GM19035 (cell line): ENCODE data around the gene CD99L2.

ENCODE experiments used
- ATAC-seq: cut with Tn5 transposase; IDR thresholded peaks from one replicate; pipeline ENCODE4 v1.9.1; 2021; ENCODE audit not compliant: unreplicated experiment

Gene CD99L2

DNA sequence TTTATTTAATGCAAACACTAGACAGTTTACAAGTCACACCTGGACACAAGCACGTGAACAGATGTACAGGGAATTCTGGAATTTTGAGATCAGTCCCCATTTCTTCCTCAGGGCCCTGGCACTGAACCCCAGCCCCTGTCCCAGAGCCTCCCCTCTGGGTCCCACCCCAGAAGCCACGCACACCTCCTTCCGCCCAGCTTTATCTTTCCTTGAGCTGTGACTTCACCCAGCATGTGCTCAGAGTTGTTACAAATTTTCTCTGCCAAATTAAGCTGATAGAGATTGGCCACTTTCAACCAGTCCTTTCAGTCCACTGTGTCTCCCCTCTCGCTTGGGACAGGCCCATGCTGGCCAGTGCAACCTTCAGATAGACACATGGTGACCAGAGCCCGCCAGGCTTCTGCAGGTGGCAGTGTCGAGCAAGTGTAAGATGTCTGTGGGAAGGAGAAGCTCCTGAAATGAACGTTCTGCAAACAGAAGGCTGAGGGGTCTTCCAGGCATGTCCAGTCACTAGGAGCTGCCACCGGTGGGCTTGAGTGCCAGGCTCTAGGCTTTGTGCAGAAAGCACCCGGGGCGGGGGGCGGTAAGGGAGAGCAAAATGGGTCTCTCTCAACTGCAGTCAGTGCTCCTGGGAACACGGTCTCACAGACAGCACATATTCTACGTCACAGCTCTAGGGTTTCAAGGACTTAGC lies 132.0 kb downstream of the CD99L2 start:
- ATAC-seq, result no peak

GRCh38 chrX:150765782-150766350 lies 132.6 kb downstream of the CD99L2 start:
- no peak for ATAC-seq

DNA sequence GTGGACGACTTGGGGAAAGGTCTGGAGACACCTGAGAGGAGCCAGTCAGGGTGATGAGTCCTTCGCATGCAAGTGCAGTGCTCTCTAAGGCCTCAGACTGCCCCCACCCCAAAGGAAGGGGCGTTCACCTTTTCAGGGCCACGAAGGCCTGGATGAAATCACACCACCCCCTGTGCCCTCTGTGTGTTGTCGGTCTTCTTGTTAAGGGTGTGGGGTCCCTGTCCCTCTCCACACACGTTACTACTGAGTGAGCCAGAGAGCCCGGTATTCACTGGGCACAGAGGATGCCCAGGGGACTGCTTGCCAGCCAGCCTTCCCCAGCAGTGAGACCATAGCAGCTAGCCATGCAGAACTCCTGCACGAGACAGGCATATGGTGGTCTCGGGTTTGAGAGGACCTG lies 133.2 kb downstream of the CD99L2 start:
- ATAC-seq, result no peak

DNA sequence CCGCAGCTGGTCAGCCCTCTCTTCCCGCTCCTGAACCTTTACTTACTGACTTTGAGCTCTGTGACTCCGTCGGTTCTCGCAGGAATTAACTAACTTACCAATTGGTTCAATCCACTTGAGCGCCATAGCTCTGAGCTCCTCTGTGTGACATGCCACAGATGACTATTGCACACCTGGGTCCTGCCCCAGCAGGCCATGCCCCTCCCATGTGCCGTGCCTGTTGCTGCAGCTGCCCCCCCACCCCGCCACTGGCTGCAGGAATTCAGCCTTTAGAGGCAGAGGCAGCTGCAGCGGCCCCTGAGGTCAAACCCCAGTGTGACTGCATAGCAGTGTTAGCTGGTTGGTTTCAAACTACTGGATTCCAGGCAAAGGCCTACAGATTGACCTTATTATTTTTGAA lies 134.7 kb downstream of the CD99L2 start:
- no peak for ATAC-seq

DNA sequence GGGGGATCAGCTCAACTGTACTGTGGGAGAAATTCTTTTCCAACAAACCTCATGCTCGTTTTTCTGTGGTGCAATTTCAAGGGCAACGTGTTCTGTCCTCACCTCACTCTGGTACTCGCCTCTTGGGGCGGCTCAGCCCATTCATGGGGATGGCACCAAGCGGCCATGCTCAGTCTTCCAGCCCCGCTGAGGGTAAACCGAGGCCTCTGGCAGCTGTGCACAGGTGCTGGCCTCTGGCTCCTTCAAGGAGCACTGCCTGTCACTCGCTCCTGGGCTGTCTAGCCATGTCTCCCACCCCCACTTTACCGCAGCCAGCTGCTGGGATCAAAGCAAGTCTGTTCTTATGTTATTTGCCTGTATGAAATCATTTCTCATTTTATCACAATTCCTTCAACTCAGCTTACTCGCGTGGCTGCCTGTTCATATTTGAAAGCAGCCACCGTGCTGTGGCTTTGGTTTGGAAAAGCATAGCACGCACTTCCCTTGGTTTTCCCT lies 135.1 kb downstream of the CD99L2 start:
- no peak for ATAC-seq

GRCh38 chrX:150762258-150763165 lies 136.0 kb downstream of the CD99L2 start:
- no peak for ATAC-seq

DNA sequence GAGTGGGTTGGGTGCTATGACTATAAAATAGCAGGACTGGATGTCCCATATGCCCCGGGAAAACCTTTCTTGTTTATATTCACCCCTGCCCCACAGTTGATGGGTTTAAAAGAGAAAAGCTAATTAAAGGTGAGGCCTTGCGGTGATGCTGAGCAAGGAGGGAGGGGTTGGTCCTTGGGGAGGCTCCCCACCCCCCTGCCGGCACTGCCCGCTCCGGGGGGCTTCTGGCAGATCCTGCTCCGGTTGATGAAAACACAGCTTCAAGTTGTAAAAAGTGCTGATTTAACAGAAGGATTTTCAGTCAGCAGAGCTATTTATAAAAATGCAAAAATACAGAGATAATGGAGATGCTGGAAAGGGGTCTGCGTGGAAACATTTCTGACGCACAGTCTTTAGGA lies 136.7 kb downstream of the CD99L2 start:
- ATAC-seq, result no peak

GRCh38 chrX:150761176-150761818 lies 137.2 kb downstream of the CD99L2 start:
- ATAC-seq, result no peak

GRCh38 chrX:150759568-150760416 lies 138.7 kb downstream of the CD99L2 start:
- ATAC-seq, result no peak

- no peak for ATAC-seq
Observed at GRCh38 chrX:150757371-150757770, 141.1 kb downstream of the CD99L2 start.

DNA sequence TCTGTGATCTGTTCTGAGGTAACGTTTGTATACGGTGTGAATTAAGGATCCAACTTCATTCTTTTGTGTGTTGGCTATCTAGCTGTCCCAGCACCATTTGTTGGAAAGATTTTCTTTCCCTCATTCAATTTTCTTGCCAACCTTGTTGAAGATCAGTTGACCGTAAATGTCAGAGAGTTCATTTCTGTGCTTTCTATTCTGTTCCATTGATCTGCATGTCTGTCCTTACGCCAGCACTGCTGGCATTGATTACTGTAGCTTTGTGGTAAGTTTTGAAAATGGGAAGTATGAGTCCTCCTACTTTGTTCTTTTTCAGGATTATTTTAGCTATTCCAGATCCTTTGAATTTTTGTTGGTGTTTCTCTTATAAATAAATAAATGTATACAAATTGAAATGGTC lies 144.5 kb downstream of the CD99L2 start:
- ATAC-seq, result no peak

DNA sequence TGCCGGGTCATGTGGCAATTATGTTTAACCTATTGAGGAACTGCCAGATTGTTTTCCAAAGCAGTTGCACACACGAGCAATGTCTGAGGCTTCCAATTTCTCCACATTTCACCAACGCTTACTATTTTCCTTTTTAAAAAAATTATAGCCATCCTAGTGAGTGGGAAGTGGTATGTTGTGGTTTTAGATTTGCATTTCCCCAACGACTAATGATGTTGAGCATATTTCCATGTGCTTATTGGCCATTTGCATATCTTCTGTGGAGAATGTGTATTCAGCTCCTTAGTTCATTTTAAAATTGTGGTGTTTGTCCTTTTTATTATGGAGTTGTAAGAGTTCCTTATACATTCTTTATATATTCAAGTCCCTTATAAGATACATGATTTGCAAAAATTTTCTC lies 145.1 kb downstream of the CD99L2 start:
- no peak for ATAC-seq

- no peak for ATAC-seq
Observed at GRCh38 chrX:150752124-150752523, 146.3 kb downstream of the CD99L2 start.

GRCh38 chrX:150736475-150736874 lies 162.0 kb downstream of the CD99L2 start:
- ATAC-seq, result no peak

- no peak for ATAC-seq
Observed at GRCh38 chrX:150731795-150732194, 166.7 kb downstream of the CD99L2 start.

DNA sequence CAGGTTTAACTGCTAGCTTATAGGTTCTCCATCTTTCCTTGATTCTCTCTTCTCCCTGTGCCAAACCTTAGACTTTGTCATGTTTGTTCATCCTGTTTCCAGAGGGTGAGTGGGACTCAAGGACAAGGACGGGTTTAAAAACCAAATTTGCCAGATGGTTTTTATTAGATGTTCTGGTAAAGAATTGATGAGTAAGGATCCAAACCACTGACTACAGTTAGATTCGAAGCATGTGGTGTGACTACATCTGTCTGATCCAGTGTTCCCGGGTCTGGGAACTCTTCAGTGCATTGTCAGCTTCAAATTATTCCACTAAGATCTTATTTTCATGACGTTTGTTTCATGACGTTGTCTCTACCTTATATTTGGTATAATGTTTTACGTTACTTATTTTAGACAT lies 167.7 kb downstream of the CD99L2 start:
- no peak for ATAC-seq

- no peak for ATAC-seq
Observed at GRCh38 chrX:150729956-150730355, 168.5 kb downstream of the CD99L2 start.

- ATAC-seq, result no peak
Observed at GRCh38 chrX:150719621-150720020, 178.8 kb downstream of the CD99L2 start.
